Neural cell (in vitro differentiated cells): ENCODE results near the gene ARID1B. TPM values are rescaled to one million over a fixed set of nuclear protein-coding genes. Genes with fewer than 3 reads are reported as not detected.

Experiments used
- H2AFZ ChIP-seq: fragments of 200-600, 300-800 bp; sonication (generic), shearing (Covaris generic); 2 replicates; pipeline ENCODE4 v1.6.0; 2014; ENCODE audit warnings: low read depth, mild to moderate bottlenecking, antibody characterized with exemption, low read length, moderate library complexity
- H3F3A ChIP-seq: fragments of 200-600 bp; shearing (Covaris generic); 2 replicates; pipeline ENCODE4 v1.6.1; 2016; ENCODE audit warnings: mild to moderate bottlenecking, moderate library complexity, mixed read lengths, antibody characterized with exemption, low read length; ENCODE audit not compliant: insufficient read depth, poor library complexity, severe bottlenecking
- H3K27ac ChIP-seq: fragments of 200-600, 300-800 bp; sonication (generic), shearing (Covaris generic); 2 replicates; pipeline ENCODE4 v1.5.1; 2014; ENCODE audit warnings: mild to moderate bottlenecking, low read length, moderate library complexity
- H3K27me3 ChIP-seq: fragments of 300-800, 200-600 bp; sonication (generic), shearing (Covaris generic); 2 replicates; pipeline ENCODE4 v1.6.0; 2014; ENCODE audit warnings: mild to moderate bottlenecking, low read depth, low read length, moderate library complexity; ENCODE audit not compliant: insufficient read depth
- H3K36me3 ChIP-seq: fragments of 300-800, 200-600 bp; sonication (generic), shearing (Covaris generic); 2 replicates; pipeline ENCODE4 v1.5.1; 2014; ENCODE audit warnings: mild to moderate bottlenecking, antibody characterized with exemption, low read length, moderate library complexity; ENCODE audit not compliant: insufficient read depth
- H3K4me2 ChIP-seq: fragments of 300-800, 200-600 bp; sonication (generic), shearing (Covaris generic); 2 replicates; pipeline ENCODE4 v1.6.0; 2014; ENCODE audit warnings: mild to moderate bottlenecking, low read length
- H3K4me3 ChIP-seq: fragments of 300-800, 200-600 bp; sonication (generic), shearing (Covaris generic); 2 replicates; pipeline ENCODE4 v1.5.1; 2014; ENCODE audit warnings: mild to moderate bottlenecking, low read length, moderate library complexity
- H3K79me2 ChIP-seq: fragments of 200-600 bp; shearing (Covaris generic); replicated peaks from 2 replicates; pipeline ENCODE4 v1.6.0; 2014; ENCODE audit warnings: mild to moderate bottlenecking, low read length, moderate library complexity; ENCODE audit not compliant: insufficient read depth
- H3K9ac ChIP-seq: fragments of 300-800, 200-600 bp; sonication (generic), shearing (Covaris generic); 2 replicates; pipeline ENCODE4 v1.6.1; 2016; ENCODE audit warnings: mild to moderate bottlenecking, low read length, mixed read lengths
- H3K9me2 ChIP-seq: fragments of 200-600 bp; shearing (Covaris generic); 2 replicates; pipeline ENCODE4 v1.6.1; 2016; ENCODE audit warnings: mild to moderate bottlenecking, low read length, mixed read lengths; ENCODE audit not compliant: insufficient read depth
- H3K9me3 ChIP-seq: fragments of 200-600, 300-800 bp; sonication (generic), shearing (Covaris generic); 2 replicates; pipeline ENCODE4 v1.6.1; 2016; ENCODE audit warnings: mild to moderate bottlenecking, mixed run types, low read length, moderate library complexity, mixed read lengths
- H4K20me1 ChIP-seq: fragments of 200-600 bp; shearing (Covaris generic); 2 replicates; pipeline ENCODE4 v1.6.1; 2016; ENCODE audit warnings: mild to moderate bottlenecking, mixed run types; ENCODE audit not compliant: insufficient read depth
- CTCF ChIP-seq: fragments of 450-650 bp; IDR thresholded peaks from 2 replicates; pipeline ENCODE4 v1.5.1; 2014; ENCODE audit warnings: antibody characterized with exemption, mild to moderate bottlenecking, moderate library complexity; ENCODE audit not compliant: poor library complexity, severe bottlenecking
- EP300 ChIP-seq: fragments of 450-650 bp; conservative IDR thresholded peaks from 2 replicates; pipeline ENCODE4 v1.6.1; 2014; ENCODE audit warnings: antibody characterized with exemption, mild to moderate bottlenecking, moderate library complexity; ENCODE audit not compliant: poor library complexity, severe bottlenecking
- EZH2 ChIP-seq: fragments of 200-600, 300-800 bp; shearing (Covaris generic), sonication (generic); IDR thresholded peaks from 2 replicates; pipeline ENCODE4 v1.6.1; 2014; ENCODE audit warnings: antibody characterized with exemption, low read length, borderline replicate concordance, mild to moderate bottlenecking; ENCODE audit not compliant: insufficient read depth, poor library complexity, severe bottlenecking
- MXI1 ChIP-seq: fragments of 450-650 bp; conservative IDR thresholded peaks from 2 replicates; pipeline ENCODE4 v1.6.1; 2014; ENCODE audit warnings: antibody characterized with exemption, mild to moderate bottlenecking; ENCODE audit not compliant: poor library complexity, severe bottlenecking
- POLR2AphosphoS5 ChIP-seq: IDR thresholded peaks from 2 replicates; pipeline ENCODE4 v1.6.1; 2012
- RAD21 ChIP-seq: fragments of 450-650 bp; conservative IDR thresholded peaks from 2 replicates; pipeline ENCODE4 v1.6.1; 2014; ENCODE audit warnings: antibody characterized with exemption, mild to moderate bottlenecking, moderate library complexity
- REST ChIP-seq: IDR thresholded peaks from 2 replicates; pipeline ENCODE4 v1.6.1; 2012; ENCODE audit warnings: borderline replicate concordance
- SMC3 ChIP-seq: fragments of 450-650 bp; conservative IDR thresholded peaks from 2 replicates; pipeline ENCODE4 v1.6.1; 2014; ENCODE audit warnings: antibody characterized with exemption, mild to moderate bottlenecking, moderate library complexity; ENCODE audit not compliant: poor library complexity
- TAF1 ChIP-seq: IDR thresholded peaks from 2 replicates; pipeline ENCODE4 v1.6.1; 2012; ENCODE audit warnings: low read depth
- polyA plus RNA-seq: library from polyadenylated mRNA; depleted of rRNA; stranded (reverse); fragments of >200 nt; gene quantifications from 2 replicates; pipeline ENCODE4 v1.2.3, GENCODE V29; 2014

ARID1B gene
- polyA plus RNA-seq, 1 donor from 2014 or later: 35.0 TPM

DNA sequence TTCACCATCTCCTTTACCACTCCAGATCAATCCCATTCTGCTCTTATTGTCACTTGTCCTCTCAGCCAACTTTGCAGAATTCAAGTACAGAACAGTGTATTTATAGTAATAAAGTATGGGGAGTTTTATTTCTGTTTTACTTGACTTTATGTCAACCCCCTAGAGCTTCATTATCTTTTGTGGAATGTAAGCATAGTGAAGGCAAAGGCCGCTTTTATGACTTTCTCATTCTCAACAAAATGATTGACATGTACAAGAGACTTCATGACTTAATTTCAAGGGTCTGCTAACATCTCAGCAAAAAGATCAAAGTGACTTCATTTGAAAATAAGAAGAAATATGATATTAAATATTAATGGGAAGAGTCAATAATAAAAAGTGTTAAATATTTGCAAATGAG lies 28.7 kb upstream of the ARID1B start:
- Histone ChIP-seq H4K20me1 (no peaks in the 10 kb centered on the region), H3K79me2 (no peaks in the 10 kb centered on the region), H3K36me3 (no peaks in the 10 kb centered on the region), H3K9ac (no peak overlapping the region), H3K27ac (peak overlapping the region; percentile 72), H3K4me2 (peak overlapping the region; percentile 38), H3K9me3 (no peaks in the 10 kb centered on the region), H3K9me2 (no peaks in the 10 kb centered on the region), H3K27me3 (no peaks in the 10 kb centered on the region), H3K4me3 (no peak overlapping the region), H3F3A (peaks cover 5% of the 10 kb centered on the region), H2AFZ (no peak overlapping the region)
- TF ChIP-seq EZH2 (no peak), TAF1 (no peak), EP300 (no peak), MXI1 (no peak), SMC3 (no peak), RAD21 (no peak), POLR2AphosphoS5 (no peak), REST (no peak), CTCF (no peak)

- Histone ChIP-seq H3K4me2 (no peak overlapping the region), H3K27me3 (no peaks in the 10 kb centered on the region), H3K36me3 (no peaks in the 10 kb centered on the region), H3K27ac (no peak overlapping the region), H3F3A (peaks cover 5% of the 10 kb centered on the region), H3K9me3 (no peaks in the 10 kb centered on the region), H3K9ac (no peak overlapping the region), H3K79me2 (no peaks in the 10 kb centered on the region), H3K4me3 (no peak overlapping the region), H3K9me2 (no peaks in the 10 kb centered on the region), H4K20me1 (no peaks in the 10 kb centered on the region), H2AFZ (no peak overlapping the region)
- TF ChIP-seq TAF1 (no peak), RAD21 (no peak), REST (no peak), POLR2AphosphoS5 (no peak), EZH2 (no peak), SMC3 (no peak), MXI1 (no peak), EP300 (no peak), CTCF (no peak)
Observed at GRCh38 chr6:156752666-156753301, 24.4 kb upstream of the ARID1B start.
